ENCODE results near the gene UBXN4. TPM values are rescaled to one million over a fixed set of nuclear protein-coding genes. Genes with fewer than 3 reads are reported as not detected.

UBXN4 gene
- total and polyA plus RNA-seq, 2 donors (not counting 3 experiments of a cell fraction or from before 2014, with no cell fraction given): 40.8 to 108 TPM

DNA sequence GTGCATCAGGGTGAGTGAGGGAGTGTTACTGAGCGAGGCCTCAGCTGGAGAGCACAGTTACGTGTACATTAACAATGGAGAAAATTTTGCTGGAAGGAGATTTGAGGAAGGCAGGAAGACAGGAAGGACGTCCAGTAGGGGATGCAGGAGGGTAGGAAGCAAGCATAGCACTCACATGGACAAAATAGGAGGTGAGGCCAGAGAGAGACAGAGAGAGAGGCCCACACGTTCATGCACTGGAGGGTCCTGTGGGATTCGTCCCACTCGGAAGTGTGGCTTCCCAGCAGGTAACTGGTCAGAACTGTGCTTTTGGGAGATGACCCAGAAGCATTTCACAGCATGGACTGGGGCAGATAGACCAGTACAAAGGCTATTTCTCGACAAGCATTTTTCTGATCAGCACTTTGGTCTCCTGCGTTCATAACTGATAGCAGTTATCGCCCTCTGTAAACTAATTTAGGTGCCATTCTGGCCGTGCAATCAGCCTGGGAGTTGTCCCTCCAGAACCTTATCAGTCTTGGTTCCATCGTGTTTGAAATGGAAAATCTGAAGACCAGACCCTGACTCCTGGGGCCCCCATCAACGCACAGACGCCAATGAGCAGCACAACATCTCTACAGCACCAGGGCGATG lies 89.6 kb downstream of the UBXN4 start:
- CTCF ChIA-PET: no interaction called here
- Histone ChIP-seq H3K4me1 (ENCODE audit: control insufficient read depth, extremely low read depth, insufficient read depth, low read length) (no peaks in the 10 kb centered on the region), H3K4me2 (ENCODE audit: insufficient read depth, low read length) (no peak overlapping the region)

More for the DNA sequence above, 89.6 kb downstream of the UBXN4 start:
- no peaks in the 10 kb centered on the region for H4K20me1 ChIP-seq (replicated peaks; ENCODE audit: control insufficient read depth, extremely low read depth, insufficient read depth, low read length)
- BruUV-seq (replicated peaks): no TSS peak
- no peak for DNase-seq (ENCODE audit: low read depth, low spot score)
- no peaks in the 10 kb centered on the region for H3K9me1 ChIP-seq (replicated peaks; ENCODE audit: control insufficient read depth, extremely low read depth, insufficient read depth, low read length)
- peaks cover 0 to 1% of the 10 kb centered on the region in 2 experiments for H3K27me3 ChIP-seq (ENCODE audit: control insufficient read depth in 2 of 2, insufficient read depth in 2 of 2, low read length in 2 of 2)
- no peak for FAIRE-seq
- H3K4me3 ChIP-seq (replicated peaks in 1 of 3; ENCODE audit: insufficient read depth in 1 of 3, low read depth in 1 of 3, low read length in 3 of 3): no peak overlapping the region
- H3K36me3 ChIP-seq (ENCODE audit: control insufficient read depth in 2 of 2, extremely low read depth in 1 of 2, insufficient read depth in 2 of 2, low read length in 2 of 2): no peaks in the 10 kb centered on the region
- intact Hi-C loops (cut with micrococcal nuclease) (no loop called here), dilution Hi-C loops (cut with MboI; ENCODE audit: extremely low pct_ligation_motif_present, low sequenced_read_pairs) (no loop called here)
- H3K79me2 ChIP-seq (ENCODE audit: control insufficient read depth, insufficient read depth, low read length): no peaks in the 10 kb centered on the region
- POLR2A ChIA-PET: no interaction called here
- H3K9ac ChIP-seq (replicated peaks; ENCODE audit: extremely low read depth, insufficient read depth, low read length): no peak overlapping the region
- TF ChIP-seq JUN (IDR thresholded peaks at IDR 0.05; ENCODE audit: borderline replicate concordance, insufficient read depth, insufficient read length, low read depth) (no peak), GATA2 (IDR thresholded peaks at IDR 0.05; ENCODE audit: insufficient read depth, insufficient read length, low read depth, low read length) (no peak), POLR2A (IDR thresholded peaks at IDR 0.05; ENCODE audit: low read depth, low read length) (no peak), POLR2AphosphoS5 (IDR thresholded peaks at IDR 0.05; ENCODE audit: insufficient read depth, low read depth, low read length) (no peak), FOS (IDR thresholded peaks at IDR 0.05; ENCODE audit: borderline replicate concordance, insufficient read depth, low read length) (no peak), EZH2 (IDR thresholded peaks at IDR 0.05; ENCODE audit: borderline replicate concordance, low read depth, low read length, severe bottlenecking) (no peak), MYC (IDR thresholded peaks at IDR 0.05; ENCODE audit: low read depth, low read length) (no peak)
- TF ChIP-seq, protein P1, sequence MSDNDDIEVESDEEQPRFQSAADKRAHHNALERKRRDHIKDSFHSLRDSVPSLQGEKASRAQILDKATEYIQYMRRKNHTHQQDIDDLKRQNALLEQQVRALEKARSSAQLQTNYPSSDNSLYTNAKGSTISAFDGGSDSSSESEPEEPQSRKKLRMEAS (IDR thresholded peaks at IDR 0.05; ENCODE audit: insufficient read depth, insufficient read length): no peak
- TF ChIP-seq, protein P2, sequence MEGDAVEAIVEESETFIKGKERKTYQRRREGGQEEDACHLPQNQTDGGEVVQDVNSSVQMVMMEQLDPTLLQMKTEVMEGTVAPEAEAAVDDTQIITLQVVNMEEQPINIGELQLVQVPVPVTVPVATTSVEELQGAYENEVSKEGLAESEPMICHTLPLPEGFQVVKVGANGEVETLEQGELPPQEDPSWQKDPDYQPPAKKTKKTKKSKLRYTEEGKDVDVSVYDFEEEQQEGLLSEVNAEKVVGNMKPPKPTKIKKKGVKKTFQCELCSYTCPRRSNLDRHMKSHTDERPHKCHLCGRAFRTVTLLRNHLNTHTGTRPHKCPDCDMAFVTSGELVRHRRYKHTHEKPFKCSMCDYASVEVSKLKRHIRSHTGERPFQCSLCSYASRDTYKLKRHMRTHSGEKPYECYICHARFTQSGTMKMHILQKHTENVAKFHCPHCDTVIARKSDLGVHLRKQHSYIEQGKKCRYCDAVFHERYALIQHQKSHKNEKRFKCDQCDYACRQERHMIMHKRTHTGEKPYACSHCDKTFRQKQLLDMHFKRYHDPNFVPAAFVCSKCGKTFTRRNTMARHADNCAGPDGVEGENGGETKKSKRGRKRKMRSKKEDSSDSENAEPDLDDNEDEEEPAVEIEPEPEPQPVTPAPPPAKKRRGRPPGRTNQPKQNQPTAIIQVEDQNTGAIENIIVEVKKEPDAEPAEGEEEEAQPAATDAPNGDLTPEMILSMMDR (IDR thresholded peaks at IDR 0.05; ENCODE audit: extremely low read depth in 1 of 2, insufficient read depth in 1 of 2, low read depth in 1 of 2, low read length in 2 of 2): no peak
- no peak overlapping the region for H3K27ac ChIP-seq (ENCODE audit: insufficient read depth, low read depth, low read length)
- H2AFZ ChIP-seq (ENCODE audit: low read depth, low read length): no peak overlapping the region
- H3K9me3 ChIP-seq (replicated peaks; ENCODE audit: control insufficient read depth, insufficient read depth, low read length): no peaks in the 10 kb centered on the region

Data from endothelial cell of umbilical vein (primary cell).